Endothelial cell of umbilical vein (primary cell): ENCODE data around the gene ELOA. TPM values are rescaled to one million over a fixed set of nuclear protein-coding genes. Genes with fewer than 3 reads are reported as not detected.

ENCODE experiments used
- BruUV-seq: library from RNA; stranded (reverse); fragments of 400-500 nt; replicated peaks from 2 replicates; lab custom pipeline; 2021; lab: Mats Ljungman, UMichigan
- CTCF ChIA-PET: fragments of 300-600, 350-600 bp; sonication (Branson Sonifier 250); formaldehyde crosslinking; loops from one replicate; lab custom pipeline; 2021; ENCODE audit warnings: antibody characterized with exemption, inconsistent platforms; lab: Charles Lee
- POLR2A ChIA-PET: fragments of 300-600, 350-600 bp; sonication (Branson Sonifier 250); formaldehyde crosslinking; loops from one replicate; lab custom pipeline; 2021; ENCODE audit warnings: antibody characterized with exemption, inconsistent platforms; lab: Charles Lee
- DNase-seq: peaks from one replicate; pipeline ENCODE4 v3.0.0-alpha.2; 2011; ENCODE audit warnings: low read depth, low spot score
- FAIRE-seq: peaks from 2 replicates; lab custom pipeline; 2011; peaks lifted over from hg19 to GRCh38; lab: Jason Lieb, UNC
- H2AFZ ChIP-seq: 2 replicates; pipeline ENCODE4 v1.6.0; 2012; ENCODE audit warnings: low read depth, low read length, control low read depth, inconsistent platforms
- H3K27ac ChIP-seq: 2 replicates; pipeline ENCODE4 v1.5.1; 2011; ENCODE audit warnings: low read depth, mild to moderate bottlenecking, control low read depth, low read length, moderate library complexity; ENCODE audit not compliant: insufficient read depth
- H3K27me3 ChIP-seq, 2 experiments: 2 replicates each; pipeline versions ENCODE4 v1.6.0 to v1.6.1; 2011; ENCODE audit warnings: low read length in 2 of 2, mixed read lengths in 1 of 2; ENCODE audit not compliant: control insufficient read depth in 2 of 2, insufficient read depth in 2 of 2
- H3K36me3 ChIP-seq, 2 experiments: 2 replicates in 1 of 2; 3 replicates in 1 of 2; pipeline ENCODE4 v1.5.1; 2011; ENCODE audit warnings: low read length in 2 of 2, mild to moderate bottlenecking in 1 of 2, moderate library complexity in 1 of 2; ENCODE audit not compliant: control insufficient read depth in 2 of 2, insufficient read depth in 2 of 2; ENCODE audit errors: extremely low read depth in 1 of 2
- H3K4me1 ChIP-seq: 3 replicates; pipeline ENCODE4 v1.5.1; 2011; ENCODE audit warnings: mild to moderate bottlenecking, low read length; ENCODE audit not compliant: control insufficient read depth, insufficient read depth; ENCODE audit errors: extremely low read depth
- H3K4me2 ChIP-seq: 2 replicates; pipeline ENCODE4 v1.6.1; 2011; ENCODE audit warnings: low read length, control low read depth, mixed read lengths; ENCODE audit not compliant: insufficient read depth
- H3K4me3 ChIP-seq, 3 experiments: fragments of 200-600 bp in 1 of 3; sonication (generic), shearing (Covaris generic) in 1 of 3; replicated peaks in 1 of 3; 2 replicates each; pipeline ENCODE4 v1.5.1; 2011 to 2016; ENCODE audit warnings: control low read depth in 3 of 3, low read length in 3 of 3, mild to moderate bottlenecking in 2 of 3, inconsistent platforms in 1 of 3, low read depth in 1 of 3, moderate library complexity in 1 of 3; ENCODE audit not compliant: insufficient read depth in 1 of 3
- H3K79me2 ChIP-seq: 2 replicates; pipeline ENCODE4 v1.6.0; 2012; ENCODE audit warnings: low read length, inconsistent platforms; ENCODE audit not compliant: control insufficient read depth, insufficient read depth
- H3K9ac ChIP-seq: replicated peaks from 2 replicates; pipeline ENCODE3; 2011; ENCODE audit warnings: low read length, control low read depth; ENCODE audit not compliant: insufficient read depth; ENCODE audit errors: extremely low read depth
- H3K9me1 ChIP-seq: replicated peaks from 3 replicates; pipeline ENCODE4 v1.6.0; 2011; ENCODE audit warnings: mild to moderate bottlenecking, low read length; ENCODE audit not compliant: control insufficient read depth, insufficient read depth; ENCODE audit errors: extremely low read depth
- H3K9me3 ChIP-seq: replicated peaks from 2 replicates; pipeline ENCODE4 v1.5.1; 2012; ENCODE audit warnings: low read length, inconsistent platforms; ENCODE audit not compliant: control insufficient read depth, insufficient read depth
- H4K20me1 ChIP-seq: replicated peaks from 2 replicates; pipeline ENCODE3; 2011; ENCODE audit warnings: mild to moderate bottlenecking, low read length; ENCODE audit not compliant: control insufficient read depth, insufficient read depth; ENCODE audit errors: extremely low read depth
- JUN ChIP-seq: IDR thresholded peaks from 2 replicates; pipeline ENCODE4 v1.6.1; 2011; ENCODE audit warnings: borderline replicate concordance, low read depth; ENCODE audit not compliant: insufficient read length, insufficient read depth
- POLR2A ChIP-seq: IDR thresholded peaks from 2 replicates; pipeline ENCODE4 v1.6.1; 2012; ENCODE audit warnings: low read depth, mild to moderate bottlenecking, control low read depth, low read length
- POLR2AphosphoS5 ChIP-seq: IDR thresholded peaks from 2 replicates; pipeline ENCODE4 v1.6.1; 2012; ENCODE audit warnings: low read depth, mild to moderate bottlenecking, control low read depth, low read length, moderate library complexity; ENCODE audit not compliant: insufficient read depth
- dilution Hi-C: fragments of 300-500 bp; cut with MboI; formaldehyde crosslinking; loops from one replicate; pipeline ENCODE4 v1.15.0; 2019; ENCODE audit warnings: low sequenced_read_pairs; ENCODE audit not compliant: extremely low pct_ligation_motif_present
- intact Hi-C: fragments of 100-400 bp; cut with micrococcal nuclease; formaldehyde crosslinking; loops from one replicate; pipeline ENCODE4 v1.10.0; 2022
- polyA plus RNA-seq, 4 experiments: library from polyadenylated mRNA; depleted of rRNA in 3 of 4; stranded (reverse) in 3 of 4; unstranded in 1 of 4; fragments of >200 nt; gene quantifications; 2 replicates each; pipeline versions ENCODE4 v1.2.1 to v1.2.3, GENCODE V29; 2011 to 2012; ENCODE audit warnings: missing spikeins in 1 of 4
- total RNA-seq: library from RNA; stranded (reverse); gene quantifications from 2 replicates; pipeline ENCODE4 v1.2.3, GENCODE V29; 2021
- TF ChIP-seq, protein P1 (sequence below), 2 donors: IDR thresholded peaks; 1 replicate in 1 of 2; 2 replicates in 1 of 2; pipeline ENCODE4 v1.5.1; 2011; ENCODE audit warnings: low read length in 2 of 2, mild to moderate bottlenecking in 2 of 2, moderate library complexity in 2 of 2, control low read depth in 1 of 2, inconsistent platforms in 1 of 2, low read depth in 1 of 2; ENCODE audit not compliant: insufficient read depth in 1 of 2; ENCODE audit errors: extremely low read depth in 1 of 2

The ELOA gene
- total and polyA plus RNA-seq, 2 donors (not counting 3 experiments of a cell fraction or from before 2014, with no cell fraction given) = 11.9 to 42.6 TPM

DNA sequence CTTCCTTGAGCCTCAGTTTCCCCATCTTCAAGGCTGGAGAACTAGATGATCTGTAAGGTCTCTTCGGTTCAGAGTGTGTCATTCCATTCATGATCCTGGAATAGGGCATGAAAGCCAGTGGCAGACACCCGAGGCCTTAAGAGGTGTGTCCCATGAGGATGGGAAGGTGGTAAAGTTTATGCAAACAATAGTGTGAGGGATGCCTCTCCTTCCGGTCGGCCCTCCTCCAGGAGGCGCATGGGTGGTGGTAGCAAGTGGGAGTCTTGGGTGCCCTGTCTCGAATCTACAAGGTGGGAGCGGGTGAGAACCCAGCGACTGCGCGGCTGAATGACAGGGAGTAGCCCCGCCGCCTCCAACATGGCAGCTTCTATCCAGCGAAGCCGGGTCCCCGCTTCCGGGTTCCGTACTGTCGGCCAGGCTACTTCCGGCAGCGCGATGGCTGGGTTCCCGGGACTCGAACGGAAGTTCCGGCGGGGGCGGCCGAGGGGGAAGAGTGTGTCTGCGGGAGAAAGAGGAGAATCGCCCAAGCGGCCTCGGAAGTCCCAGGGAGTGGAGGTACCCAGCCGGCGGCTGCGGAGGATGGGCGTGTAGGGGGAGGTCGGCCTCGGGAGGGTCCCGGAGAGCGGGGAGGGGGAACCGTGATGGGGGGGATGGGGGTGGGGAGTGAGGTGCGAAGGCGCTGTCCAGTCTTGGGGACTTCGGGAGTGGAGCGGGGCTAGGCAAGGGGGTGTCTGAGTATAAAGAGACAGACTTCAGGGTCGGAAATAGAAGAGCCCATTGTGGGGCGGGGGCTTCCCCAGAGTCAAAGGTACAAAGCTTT lies 47.6 kb downstream of the ELOA start, which contains the start of gene LYPLA2:
Gene LYPLA2 (plus strand): TSS at position 450 of the 820 bp plus-strand sequence. CDS start 1,538 bp downstream, outside the sequence.
- H3K4me3 ChIP-seq = peak within 1 kb of the TSS; percentile 77 to 99 (median 95)
- no peaks in the 10 kb centered on the region for H4K20me1 ChIP-seq
- H3K27ac ChIP-seq = peak within 1 kb of the TSS; percentile 92
- CTCF ChIA-PET = interaction anchor here (1.2 to 3.3 kb wide), 4 partner anchors 11 to 35 kb away, joined by 4 to 22 read pairs (median 5); partner anchors contain the start of genes HMGCL and PITHD1
- peak; percentile 68 for TF ChIP-seq POLR2A
- TF ChIP-seq, protein P1, sequence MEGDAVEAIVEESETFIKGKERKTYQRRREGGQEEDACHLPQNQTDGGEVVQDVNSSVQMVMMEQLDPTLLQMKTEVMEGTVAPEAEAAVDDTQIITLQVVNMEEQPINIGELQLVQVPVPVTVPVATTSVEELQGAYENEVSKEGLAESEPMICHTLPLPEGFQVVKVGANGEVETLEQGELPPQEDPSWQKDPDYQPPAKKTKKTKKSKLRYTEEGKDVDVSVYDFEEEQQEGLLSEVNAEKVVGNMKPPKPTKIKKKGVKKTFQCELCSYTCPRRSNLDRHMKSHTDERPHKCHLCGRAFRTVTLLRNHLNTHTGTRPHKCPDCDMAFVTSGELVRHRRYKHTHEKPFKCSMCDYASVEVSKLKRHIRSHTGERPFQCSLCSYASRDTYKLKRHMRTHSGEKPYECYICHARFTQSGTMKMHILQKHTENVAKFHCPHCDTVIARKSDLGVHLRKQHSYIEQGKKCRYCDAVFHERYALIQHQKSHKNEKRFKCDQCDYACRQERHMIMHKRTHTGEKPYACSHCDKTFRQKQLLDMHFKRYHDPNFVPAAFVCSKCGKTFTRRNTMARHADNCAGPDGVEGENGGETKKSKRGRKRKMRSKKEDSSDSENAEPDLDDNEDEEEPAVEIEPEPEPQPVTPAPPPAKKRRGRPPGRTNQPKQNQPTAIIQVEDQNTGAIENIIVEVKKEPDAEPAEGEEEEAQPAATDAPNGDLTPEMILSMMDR (IDR thresholded peaks at IDR 0.05; ENCODE audit: extremely low read depth in 1 of 2, insufficient read depth in 1 of 2, low read depth in 1 of 2, low read length in 2 of 2) = peak in 1 of 2 donors; percentile 8
- no peak for TF ChIP-seq JUN
- TF ChIP-seq POLR2AphosphoS5 = peak; percentile 85
- DNase-seq (peak; percentile 86), FAIRE-seq (no peak)
- POLR2A ChIA-PET = interaction anchor here (1.7 to 1.8 kb wide), 2 partner anchors 9 to 12 kb away, joined by 7 to 16 read pairs; partner anchors contain the start of genes GALE and PITHD1
- H3K27me3 ChIP-seq = no peaks in the 10 kb centered on the region
- H3K4me2 ChIP-seq = peak within 1 kb of the TSS; percentile 93
- intact Hi-C loops (loop anchor here (1.0 to 2.0 kb wide), 3 partner anchors 9 to 18 kb away; partner anchors contain the start of genes GALE and PITHD1), dilution Hi-C loops (no loop called here)
- H3K9ac ChIP-seq = peak within 1 kb of the TSS; percentile 88
- H3K79me2 ChIP-seq = peaks cover 24% of the 10 kb centered on the region
- peak within 1 kb of the TSS; percentile 41 for H2AFZ ChIP-seq
- no peaks in the 10 kb centered on the region for H3K9me3 ChIP-seq
- peaks cover 22% of the 10 kb centered on the region for H3K4me1 ChIP-seq
- BruUV-seq = TSS peak; percentile 96
- H3K9me1 ChIP-seq = no peaks in the 10 kb centered on the region
- H3K36me3 ChIP-seq = peaks cover 9 to 27% of the 10 kb centered on the region in 2 experiments
